LNCaP clone FGC (cell line): Measurements from ENCODE around the gene TRIM46.

Experiments
- DNase-seq: peaks from one replicate; pipeline ENCODE4 v3.0.0-alpha.2; 2011; ENCODE audit warnings: low read depth
- H3K4me3 ChIP-seq: 2 replicates; pipeline ENCODE4 v1.5.1; 2011; ENCODE audit warnings: mild to moderate bottlenecking, low read depth, low read length, control low read depth
- CTCF ChIP-seq: IDR thresholded peaks from 2 replicates; pipeline ENCODE4 v1.5.1; 2012; ENCODE audit warnings: mild to moderate bottlenecking; ENCODE audit not compliant: control insufficient read depth, insufficient read depth; ENCODE audit errors: extremely low read depth

Gene TRIM46

GRCh38 chr1:155170101-155170785 is 3.4 kb upstream of the TRIM46 start:
- TF ChIP-seq CTCF: no peak
- no peak for DNase-seq
- H3K4me3 ChIP-seq: no peak overlapping the region

GRCh38 chr1:155170806-155171205 is 2.8 kb upstream of the TRIM46 start:
- no peak for TF ChIP-seq CTCF
- no peak for DNase-seq
- no peak overlapping the region for H3K4me3 ChIP-seq

GRCh38 chr1:155171836-155172731 is 1.6 kb upstream of the TRIM46 start:
- no peak for TF ChIP-seq CTCF
- no peak for DNase-seq
- peak overlapping the region; percentile 72 for H3K4me3 ChIP-seq

GRCh38 chr1:155172732-155173477 is 744 bp upstream of the TRIM46 start, which contains the start of gene KRTCAP2:
KRTCAP2 (minus strand) TSS chr1:155173304; CDS start chr1:155173224, 80 bp downstream.
- DNase-seq: peak; percentile 87
- H3K4me3 ChIP-seq: peak within 1 kb of the TSS; percentile 72
- peak; percentile 99 for TF ChIP-seq CTCF

- no peak for TF ChIP-seq CTCF
- peak overlapping the region; percentile 72 for H3K4me3 ChIP-seq
- no peak for DNase-seq
Observed at GRCh38 chr1:155174324-155175280, 953 bp downstream of the TRIM46 start.
